NB4 (cell line): ENCODE measurements around the gene NEU1.

ENCODE experiments used
- CTCF ChIP-seq: IDR thresholded peaks from one replicate; pipeline ENCODE4 v1.5.1; 2012; ENCODE audit warnings: low read depth, low read length
- MYC ChIP-seq: IDR thresholded peaks from 2 replicates; pipeline ENCODE4 v1.6.1; 2011; ENCODE audit warnings: low read depth, low read length

DNA sequence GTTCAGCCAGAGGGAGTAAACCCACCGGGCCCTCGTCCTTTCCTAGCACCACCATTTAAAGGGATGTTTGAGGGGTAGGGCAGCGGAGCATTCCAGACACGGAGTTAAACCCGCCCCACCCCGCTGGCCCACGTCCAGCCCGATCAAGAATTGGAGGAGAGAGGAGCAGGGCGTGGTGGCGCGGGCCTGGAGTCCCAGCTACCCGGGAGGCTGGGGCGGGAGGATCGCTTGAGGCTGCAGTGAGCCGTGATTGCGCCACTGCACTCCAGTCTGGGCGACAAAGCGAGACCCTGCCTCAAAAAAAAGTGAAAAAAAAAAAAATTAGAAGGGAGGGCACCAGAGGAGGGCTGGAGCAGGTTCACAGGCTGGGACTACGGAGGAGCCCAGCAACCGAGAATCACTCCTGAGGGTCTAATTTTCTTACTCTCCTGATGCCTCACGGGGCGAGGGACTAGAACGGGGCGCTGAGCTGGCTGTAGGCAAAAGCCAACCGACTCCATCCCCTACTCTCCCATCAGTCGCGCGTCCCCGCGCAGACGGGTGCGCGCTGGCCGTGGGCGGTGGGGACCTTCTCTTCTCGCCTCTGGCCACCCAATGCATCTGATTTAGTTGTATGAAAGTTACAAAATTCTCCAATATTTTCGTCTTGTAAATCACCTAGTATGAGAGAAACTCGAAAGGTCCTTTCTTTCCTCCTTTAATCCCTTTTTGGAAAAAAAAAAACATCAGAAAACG lies 41.2 kb downstream of the NEU1 start:
- no peak for TF ChIP-seq CTCF
- TF ChIP-seq MYC: no peak
